Epithelial cell of esophagus (primary cell): ENCODE measurements around the gene LSR.

Source experiments
- DNase-seq: peaks from one replicate; pipeline ENCODE4 v3.0.0; 2010; ENCODE audit warnings: low read depth
- H3K4me3 ChIP-seq: 2 replicates; pipeline ENCODE4 v1.5.1; 2011; ENCODE audit warnings: mild to moderate bottlenecking, low read length, control low read depth
- CTCF ChIP-seq: IDR thresholded peaks from 2 replicates; pipeline ENCODE4 v1.5.1; 2011; ENCODE audit warnings: low read depth, mild to moderate bottlenecking, low read length, control low read depth, inconsistent platforms; ENCODE audit not compliant: insufficient read depth; ENCODE audit errors: missing control alignments

LSR gene

GRCh38 chr19:35222373-35223015, 26.3 kb upstream of the LSR start:
- DNase-seq, result no peak
- no peak for TF ChIP-seq CTCF
- no peak overlapping the region for H3K4me3 ChIP-seq

- H3K4me3 ChIP-seq, result no peak overlapping the region
- TF ChIP-seq CTCF, result no peak
- DNase-seq, result no peak
Observed at GRCh38 chr19:35223084-35223790, 25.6 kb upstream of the LSR start.

- no peak for DNase-seq
Observed at GRCh38 chr19:35223862-35224505, 24.8 kb upstream of the LSR start.

GRCh38 chr19:35224681-35225571, 23.9 kb upstream of the LSR start:
- no peak for DNase-seq
- H3K4me3 ChIP-seq, result no peak overlapping the region
- no peak for TF ChIP-seq CTCF

More at GRCh38 chr19:35223862-35224505, 24.8 kb upstream of the LSR start:
- H3K4me3 ChIP-seq, result no peak overlapping the region
- TF ChIP-seq CTCF, result no peak

GRCh38 chr19:35225951-35226350, 22.9 kb upstream of the LSR start:
- no peak for DNase-seq
- no peak overlapping the region for H3K4me3 ChIP-seq
- TF ChIP-seq CTCF, result no peak

- TF ChIP-seq CTCF, result no peak
- no peak for DNase-seq
- no peak overlapping the region for H3K4me3 ChIP-seq
Observed at GRCh38 chr19:35226748-35227147, 22.1 kb upstream of the LSR start.
